ENCODE data around the gene VTI1A.
"Not testable (repeated sequence)": the region's sequence is repeated elsewhere in the genome, so short reads cannot be mapped to it uniquely, and the experiment has no call there.

VTI1A gene

GRCh38 chr10:112716076-112716475 lies 269.1 kb downstream of the VTI1A start:
- no peak overlapping the region for H3K4me3 ChIP-seq (ENCODE audit: extremely low read depth, insufficient read depth, low read length, poor library complexity, severe bottlenecking)
- peaks cover 12% of the 10 kb centered on the region for H3K4me1 ChIP-seq (ENCODE audit: control insufficient read depth, insufficient read depth, low read length, poor library complexity, severe bottlenecking)
- H3K36me3 ChIP-seq (ENCODE audit: control insufficient read depth, insufficient read depth, low read length): no peaks in the 10 kb centered on the region
- WGBS, 2 experiments (ENCODE audit: insufficient coverage in 2 of 2): 90 to 92% methylated on average over 2 of the region's 3 CpGs
- no peak overlapping the region for H3K27ac ChIP-seq (ENCODE audit: low read depth, low read length, severe bottlenecking)
- H3K9me3 ChIP-seq (ENCODE audit: control insufficient read depth, low read length): no peaks in the 10 kb centered on the region

GRCh38 chr10:112716924-112717413 lies 270.0 kb downstream of the VTI1A start:
- Histone ChIP-seq H3K36me3 (ENCODE audit: control insufficient read depth, insufficient read depth, low read length) (no peaks in the 10 kb centered on the region), H3K4me3 (ENCODE audit: extremely low read depth, insufficient read depth, low read length, poor library complexity, severe bottlenecking) (no peak overlapping the region), H3K9me3 (ENCODE audit: control insufficient read depth, low read length) (no peaks in the 10 kb centered on the region), H3K4me1 (ENCODE audit: control insufficient read depth, insufficient read depth, low read length, poor library complexity, severe bottlenecking) (peaks cover 12% of the 10 kb centered on the region), H3K27ac (ENCODE audit: low read depth, low read length, severe bottlenecking) (peak overlapping the region; percentile 7)
- 95 to 100% methylated on average over 4 to 5 of the region's 6 CpGs for WGBS, 2 experiments (ENCODE audit: insufficient coverage in 2 of 2)

- peaks cover 24% of the 10 kb centered on the region for H3K4me1 ChIP-seq (ENCODE audit: control insufficient read depth, insufficient read depth, low read length, poor library complexity, severe bottlenecking)
- H3K4me3 ChIP-seq (ENCODE audit: extremely low read depth, insufficient read depth, low read length, poor library complexity, severe bottlenecking): no peak overlapping the region
- no peaks in the 10 kb centered on the region for H3K9me3 ChIP-seq (ENCODE audit: control insufficient read depth, low read length)
- no peaks in the 10 kb centered on the region for H3K36me3 ChIP-seq (ENCODE audit: control insufficient read depth, insufficient read depth, low read length)
- no peak overlapping the region for H3K27ac ChIP-seq (ENCODE audit: low read depth, low read length, severe bottlenecking)
These were observed 273.2 kb downstream of the VTI1A start for GRCh38 chr10:112720178-112720577.

- H3K27ac ChIP-seq (ENCODE audit: low read depth, low read length, severe bottlenecking): no peak overlapping the region
- no peaks in the 10 kb centered on the region for H3K36me3 ChIP-seq (ENCODE audit: control insufficient read depth, insufficient read depth, low read length)
- peaks cover 24% of the 10 kb centered on the region for H3K4me1 ChIP-seq (ENCODE audit: control insufficient read depth, insufficient read depth, low read length, poor library complexity, severe bottlenecking)
- H3K4me3 ChIP-seq (ENCODE audit: extremely low read depth, insufficient read depth, low read length, poor library complexity, severe bottlenecking): no peak overlapping the region
- H3K9me3 ChIP-seq (ENCODE audit: control insufficient read depth, low read length): no peaks in the 10 kb centered on the region
- WGBS, 2 experiments (ENCODE audit: insufficient coverage in 2 of 2): 60 to 73% methylated on average over 1 of the region's 5 CpGs
These were observed 274.2 kb downstream of the VTI1A start for GRCh38 chr10:112721080-112721698.

GRCh38 chr10:112722758-112723157 lies 275.7 kb downstream of the VTI1A start:
- 91 to 100% methylated on average over 2 of the region's 3 CpGs for WGBS, 2 experiments (ENCODE audit: insufficient coverage in 2 of 2)

GRCh38 chr10:112723876-112724275 lies 276.9 kb downstream of the VTI1A start:
- Histone ChIP-seq H3K4me3 (ENCODE audit: extremely low read depth, insufficient read depth, low read length, poor library complexity, severe bottlenecking) (no peak overlapping the region), H3K27ac (ENCODE audit: low read depth, low read length, severe bottlenecking) (no peak overlapping the region), H3K36me3 (ENCODE audit: control insufficient read depth, insufficient read depth, low read length) (no peaks in the 10 kb centered on the region), H3K9me3 (ENCODE audit: control insufficient read depth, low read length) (no peaks in the 10 kb centered on the region), H3K4me1 (ENCODE audit: control insufficient read depth, insufficient read depth, low read length, poor library complexity, severe bottlenecking) (peaks cover 12% of the 10 kb centered on the region)

More at GRCh38 chr10:112722758-112723157, 275.7 kb downstream of the VTI1A start:
- Histone ChIP-seq H3K36me3 (ENCODE audit: control insufficient read depth, insufficient read depth, low read length) (no peaks in the 10 kb centered on the region), H3K9me3 (ENCODE audit: control insufficient read depth, low read length) (no peaks in the 10 kb centered on the region), H3K4me1 (ENCODE audit: control insufficient read depth, insufficient read depth, low read length, poor library complexity, severe bottlenecking) (peaks cover 12% of the 10 kb centered on the region), H3K4me3 (ENCODE audit: extremely low read depth, insufficient read depth, low read length, poor library complexity, severe bottlenecking) (no peak overlapping the region), H3K27ac (ENCODE audit: low read depth, low read length, severe bottlenecking) (no peak overlapping the region)

GRCh38 chr10:112724404-112724991 lies 277.5 kb downstream of the VTI1A start:
- no peak overlapping the region for H3K27ac ChIP-seq (ENCODE audit: low read depth, low read length, severe bottlenecking)
- WGBS, 2 experiments (ENCODE audit: insufficient coverage in 2 of 2): 43% methylated on average over 1 of the region's 2 CpGs

GRCh38 chr10:112728118-112728883 lies 281.3 kb downstream of the VTI1A start:
- 83% methylated on average over 2 of the region's 3 CpGs; no CpG with 5 or more reads in 1 of the 2 experiments for WGBS, 2 experiments (ENCODE audit: insufficient coverage in 2 of 2)
- H3K27ac ChIP-seq (ENCODE audit: low read depth, low read length, severe bottlenecking): no peak overlapping the region
- peaks cover 14% of the 10 kb centered on the region for H3K4me1 ChIP-seq (ENCODE audit: control insufficient read depth, insufficient read depth, low read length, poor library complexity, severe bottlenecking)
- no peaks in the 10 kb centered on the region for H3K36me3 ChIP-seq (ENCODE audit: control insufficient read depth, insufficient read depth, low read length)
- H3K9me3 ChIP-seq (ENCODE audit: control insufficient read depth, low read length): no peaks in the 10 kb centered on the region
- H3K4me3 ChIP-seq (ENCODE audit: extremely low read depth, insufficient read depth, low read length, poor library complexity, severe bottlenecking): no peak overlapping the region

More at GRCh38 chr10:112724404-112724991, 277.5 kb downstream of the VTI1A start:
- H3K4me1 ChIP-seq (ENCODE audit: control insufficient read depth, insufficient read depth, low read length, poor library complexity, severe bottlenecking): peaks cover 12% of the 10 kb centered on the region
- no peak overlapping the region for H3K4me3 ChIP-seq (ENCODE audit: extremely low read depth, insufficient read depth, low read length, poor library complexity, severe bottlenecking)
- H3K9me3 ChIP-seq (ENCODE audit: control insufficient read depth, low read length): no peaks in the 10 kb centered on the region
- no peaks in the 10 kb centered on the region for H3K36me3 ChIP-seq (ENCODE audit: control insufficient read depth, insufficient read depth, low read length)

- no peaks in the 10 kb centered on the region for H3K36me3 ChIP-seq (ENCODE audit: control insufficient read depth, insufficient read depth, low read length)
- H3K4me3 ChIP-seq (ENCODE audit: extremely low read depth, insufficient read depth, low read length, poor library complexity, severe bottlenecking): no peak overlapping the region
- no peak overlapping the region for H3K27ac ChIP-seq (ENCODE audit: low read depth, low read length, severe bottlenecking)
- no peaks in the 10 kb centered on the region for H3K9me3 ChIP-seq (ENCODE audit: control insufficient read depth, low read length)
- H3K4me1 ChIP-seq (ENCODE audit: control insufficient read depth, insufficient read depth, low read length, poor library complexity, severe bottlenecking): peaks cover 9% of the 10 kb centered on the region
These were observed 282.0 kb downstream of the VTI1A start for GRCh38 chr10:112728997-112729396.

GRCh38 chr10:112731450-112731849 lies 284.4 kb downstream of the VTI1A start:
- H3K9me3 ChIP-seq (ENCODE audit: control insufficient read depth, low read length); H3K4me1 ChIP-seq (ENCODE audit: control insufficient read depth, insufficient read depth, low read length, poor library complexity, severe bottlenecking); H3K36me3 ChIP-seq (ENCODE audit: control insufficient read depth, insufficient read depth, low read length); H3K27ac ChIP-seq (ENCODE audit: low read depth, low read length, severe bottlenecking); H3K4me3 ChIP-seq (ENCODE audit: extremely low read depth, insufficient read depth, low read length, poor library complexity, severe bottlenecking): not testable (repeated sequence)
- WGBS, 2 experiments (ENCODE audit: insufficient coverage in 2 of 2): no CpG with 5 or more reads among the region's 3 CpGs

Data from mesodermal cell (in vitro differentiated cells).